Nephron progenitor cell (in vitro differentiated cells): ENCODE data around the gene ODAD4.

ENCODE experiments used
- DNase-seq: peaks from one replicate; pipeline ENCODE4 v3.0.0; 2021
- H3K27ac Mint-ChIP-seq: 2 replicates; pipeline ENCODE4 v1.8.0; 2021; ENCODE audit warnings: mild to moderate bottlenecking, moderate library complexity, mixed read lengths
- H3K27me3 Mint-ChIP-seq: 2 replicates; pipeline ENCODE4 v1.8.0; 2021; ENCODE audit warnings: mild to moderate bottlenecking, low read depth, mixed read lengths; ENCODE audit not compliant: poor library complexity
- H3K36me3 Mint-ChIP-seq: 2 replicates; pipeline ENCODE4 v1.8.0; 2021; ENCODE audit warnings: low read depth, mixed read lengths
- H3K4me1 Mint-ChIP-seq: 2 replicates; pipeline ENCODE4 v1.8.0; 2021; ENCODE audit warnings: mixed read lengths
- H3K4me3 Mint-ChIP-seq: 2 replicates; pipeline ENCODE4 v1.8.0; 2021; ENCODE audit warnings: mild to moderate bottlenecking, moderate library complexity, mixed read lengths
- H3K9me3 Mint-ChIP-seq: 2 replicates; pipeline ENCODE4 v1.8.0; 2021; ENCODE audit warnings: mild to moderate bottlenecking, moderate library complexity, mixed read lengths
- TF ChIP-seq, protein P1 (sequence below): fragments of 200-600 bp; sonication (generic); IDR thresholded peaks from 2 replicates; pipeline ENCODE4 v1.5.0; 2021; ENCODE audit warnings: antibody characterized with exemption

Gene ODAD4

GRCh38 chr17:41962111-41962510, 31.7 kb downstream of the ODAD4 start:
- Mint-ChIP-seq H3K27ac (no peak overlapping the region), H3K9me3 (no peaks in the 10 kb centered on the region), H3K27me3 (peaks cover 11% of the 10 kb centered on the region), H3K36me3 (peaks cover 4% of the 10 kb centered on the region), H3K4me1 (peaks cover 44% of the 10 kb centered on the region), H3K4me3 (no peak overlapping the region)
- no peak for DNase-seq
- TF ChIP-seq, protein P1, sequence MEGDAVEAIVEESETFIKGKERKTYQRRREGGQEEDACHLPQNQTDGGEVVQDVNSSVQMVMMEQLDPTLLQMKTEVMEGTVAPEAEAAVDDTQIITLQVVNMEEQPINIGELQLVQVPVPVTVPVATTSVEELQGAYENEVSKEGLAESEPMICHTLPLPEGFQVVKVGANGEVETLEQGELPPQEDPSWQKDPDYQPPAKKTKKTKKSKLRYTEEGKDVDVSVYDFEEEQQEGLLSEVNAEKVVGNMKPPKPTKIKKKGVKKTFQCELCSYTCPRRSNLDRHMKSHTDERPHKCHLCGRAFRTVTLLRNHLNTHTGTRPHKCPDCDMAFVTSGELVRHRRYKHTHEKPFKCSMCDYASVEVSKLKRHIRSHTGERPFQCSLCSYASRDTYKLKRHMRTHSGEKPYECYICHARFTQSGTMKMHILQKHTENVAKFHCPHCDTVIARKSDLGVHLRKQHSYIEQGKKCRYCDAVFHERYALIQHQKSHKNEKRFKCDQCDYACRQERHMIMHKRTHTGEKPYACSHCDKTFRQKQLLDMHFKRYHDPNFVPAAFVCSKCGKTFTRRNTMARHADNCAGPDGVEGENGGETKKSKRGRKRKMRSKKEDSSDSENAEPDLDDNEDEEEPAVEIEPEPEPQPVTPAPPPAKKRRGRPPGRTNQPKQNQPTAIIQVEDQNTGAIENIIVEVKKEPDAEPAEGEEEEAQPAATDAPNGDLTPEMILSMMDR: no peak

GRCh38 chr17:41962768-41963434, 32.5 kb downstream of the ODAD4 start:
- Mint-ChIP-seq H3K4me3 (no peak overlapping the region), H3K9me3 (no peaks in the 10 kb centered on the region), H3K27ac (no peak overlapping the region), H3K27me3 (peaks cover 11% of the 10 kb centered on the region), H3K4me1 (peaks cover 40% of the 10 kb centered on the region), H3K36me3 (peaks cover 4% of the 10 kb centered on the region)
- TF ChIP-seq, protein P1: peak; percentile 76
- DNase-seq: peak; percentile 89

DNA sequence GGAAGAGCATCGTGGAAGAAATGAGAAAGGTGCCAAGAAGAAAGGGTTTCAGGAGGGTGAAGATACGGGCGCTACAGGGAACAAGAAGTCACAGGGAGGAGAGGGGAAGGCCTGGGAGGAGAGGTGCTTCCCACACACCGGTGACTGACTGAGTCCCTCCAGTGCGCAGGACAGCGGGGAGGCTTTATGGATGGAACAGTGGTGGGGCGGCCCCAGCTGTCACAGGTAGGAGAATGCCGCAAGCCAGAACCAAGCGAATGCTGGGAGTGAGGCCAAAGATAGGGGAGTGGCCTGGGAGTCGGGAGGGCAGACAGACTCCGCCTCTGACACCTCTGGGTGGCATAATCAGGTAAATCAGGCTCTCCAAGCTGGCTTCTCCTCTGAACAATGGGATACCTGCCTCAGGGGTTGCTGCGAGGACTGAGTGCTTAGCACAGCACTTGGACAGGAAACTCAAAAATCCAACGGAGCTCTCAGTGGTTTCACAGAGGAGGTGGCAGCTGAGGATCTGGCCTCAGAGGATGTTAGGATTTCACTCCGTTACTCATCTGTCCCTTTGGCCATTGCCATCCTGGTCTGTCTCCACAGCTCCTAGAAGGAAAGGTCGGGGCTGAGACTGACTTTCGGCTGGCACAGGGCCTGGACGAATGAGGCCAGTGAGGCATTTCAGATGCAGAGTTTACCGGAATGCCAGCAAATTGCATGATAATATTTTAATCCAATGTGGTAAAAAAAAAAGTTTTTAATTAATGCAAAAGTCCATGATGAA, 35.5 kb downstream of the ODAD4 start:
- TF ChIP-seq, protein P1: no peak
- peaks cover 6% of the 10 kb centered on the region for H3K27me3 Mint-ChIP-seq
- peaks cover 28% of the 10 kb centered on the region for H3K36me3 Mint-ChIP-seq
- H3K27ac Mint-ChIP-seq: peak overlapping the region; percentile 69
- peak overlapping the region; percentile 87 for H3K4me3 Mint-ChIP-seq
- no peaks in the 10 kb centered on the region for H3K9me3 Mint-ChIP-seq
- peaks cover 28% of the 10 kb centered on the region for H3K4me1 Mint-ChIP-seq
- peak; percentile 56 for DNase-seq

- H3K27ac Mint-ChIP-seq: peak within 1 kb of the TSS; percentile 69
- peak within 1 kb of the TSS; percentile 87 for H3K4me3 Mint-ChIP-seq
- peak; percentile 93 for DNase-seq
- peaks cover 34% of the 10 kb centered on the region for H3K36me3 Mint-ChIP-seq
- peaks cover 33% of the 10 kb centered on the region for H3K4me1 Mint-ChIP-seq
- H3K9me3 Mint-ChIP-seq: no peaks in the 10 kb centered on the region
- H3K27me3 Mint-ChIP-seq: peaks cover 3% of the 10 kb centered on the region
- TF ChIP-seq, protein P1: no peak
These were observed 36.2 kb downstream of the ODAD4 start, which contains the start of gene CNP for GRCh38 chr17:41966463-41967140. Gene CNP, plus strand, starts transcription at chr17:41966795. Its CDS starts 90 bp downstream, at chr17:41966885.

- Mint-ChIP-seq H3K9me3 (no peaks in the 10 kb centered on the region), H3K36me3 (peaks cover 41% of the 10 kb centered on the region), H3K27me3 (peaks cover 3% of the 10 kb centered on the region), H3K4me3 (peak overlapping the region; percentile 81), H3K27ac (no peak overlapping the region), H3K4me1 (peaks cover 35% of the 10 kb centered on the region)
- TF ChIP-seq, protein P1: no peak
- DNase-seq: no peak
These were observed 36.9 kb downstream of the ODAD4 start for GRCh38 chr17:41967141-41967920.
